Astrocyte (in vitro differentiated cells and primary cell): Measurements from ENCODE around the gene SPRED1. TPM values are rescaled to one million over a fixed set of nuclear protein-coding genes. Genes with fewer than 3 reads are reported as not detected.
A peak's percentile ranks its signal among the peaks of the same experiment; 100 is the strongest.

Experiments
- DNase-seq: peaks from one replicate; pipeline ENCODE4 v3.0.0-alpha.2; 2010; ENCODE audit warnings: low read depth
- FAIRE-seq: peaks from 2 replicates; lab custom pipeline; 2011; peaks lifted over from hg19 to GRCh38; lab: Jason Lieb, UNC
- H2AFZ ChIP-seq: 2 replicates; pipeline ENCODE4 v1.6.0; 2012; ENCODE audit warnings: low read depth, low read length, inconsistent platforms
- H3K27ac ChIP-seq: 2 replicates; pipeline ENCODE4 v1.5.1; 2011; ENCODE audit warnings: low read depth, low read length, inconsistent platforms
- H3K27me3 ChIP-seq: 2 replicates; pipeline ENCODE4 v1.6.0; 2011; ENCODE audit warnings: low read length, inconsistent platforms; ENCODE audit not compliant: insufficient read depth
- H3K36me3 ChIP-seq: 2 replicates; pipeline ENCODE4 v1.5.1; 2011; ENCODE audit warnings: low read length, inconsistent platforms; ENCODE audit not compliant: insufficient read depth
- H3K4me1 ChIP-seq: 2 replicates; pipeline ENCODE4 v1.5.1; 2011; ENCODE audit warnings: low read length, inconsistent platforms; ENCODE audit not compliant: insufficient read depth
- H3K4me2 ChIP-seq: 2 replicates; pipeline ENCODE4 v1.6.0; 2012; ENCODE audit warnings: low read length, inconsistent platforms
- H3K4me3 ChIP-seq: 2 replicates; pipeline ENCODE4 v1.5.1; 2011; ENCODE audit warnings: low read depth, mild to moderate bottlenecking, low read length, inconsistent platforms; ENCODE audit not compliant: insufficient read depth
- H3K79me2 ChIP-seq: 2 replicates; pipeline ENCODE4 v1.6.0; 2012; ENCODE audit warnings: mild to moderate bottlenecking, low read length, inconsistent platforms; ENCODE audit not compliant: insufficient read depth
- H3K9ac ChIP-seq: 2 replicates; pipeline ENCODE4 v1.6.0; 2012; ENCODE audit warnings: mild to moderate bottlenecking, low read length, inconsistent platforms
- H3K9me3 ChIP-seq: 2 replicates; pipeline ENCODE4 v1.5.1; 2012; ENCODE audit warnings: low read depth, mild to moderate bottlenecking, low read length, inconsistent platforms; ENCODE audit not compliant: insufficient read depth
- H4K20me1 ChIP-seq: 2 replicates; pipeline ENCODE4 v1.6.0; 2012; ENCODE audit warnings: low read length, inconsistent platforms; ENCODE audit not compliant: insufficient read depth
- H3K27ac Mint-ChIP-seq: one replicate; pipeline ENCODE4 v1.8.0; 2021; ENCODE audit warnings: mild to moderate bottlenecking, mixed read lengths; ENCODE audit not compliant: unreplicated experiment
- H3K27me3 Mint-ChIP-seq: one replicate; pipeline ENCODE4 v1.8.0; 2021; ENCODE audit warnings: low read depth, mixed read lengths; ENCODE audit not compliant: unreplicated experiment
- H3K36me3 Mint-ChIP-seq: one replicate; pipeline ENCODE4 v1.8.0; 2021; ENCODE audit warnings: low read depth, mixed read lengths; ENCODE audit not compliant: unreplicated experiment
- H3K4me1 Mint-ChIP-seq: one replicate; pipeline ENCODE4 v1.8.0; 2021; ENCODE audit warnings: low read depth, mixed read lengths; ENCODE audit not compliant: unreplicated experiment
- H3K4me3 Mint-ChIP-seq: one replicate; pipeline ENCODE4 v1.8.0; 2021; ENCODE audit warnings: mild to moderate bottlenecking, moderate library complexity, mixed read lengths; ENCODE audit not compliant: unreplicated experiment
- H3K9me3 Mint-ChIP-seq: one replicate; pipeline ENCODE4 v1.8.0; 2021; ENCODE audit warnings: mild to moderate bottlenecking, mixed read lengths; ENCODE audit not compliant: unreplicated experiment
- EZH2 ChIP-seq: IDR thresholded peaks from 2 replicates; pipeline ENCODE4 v1.6.1; 2012; ENCODE audit warnings: mild to moderate bottlenecking, low read length, inconsistent platforms; ENCODE audit not compliant: insufficient read depth
- total RNA-seq: library from RNA; stranded (reverse); gene quantifications from 2 replicates; pipeline ENCODE4 v1.2.1, GENCODE V29; 2021
- TF ChIP-seq, protein P1 (sequence below): IDR thresholded peaks from 2 replicates; pipeline ENCODE4 v1.5.1; 2011; ENCODE audit warnings: low read depth, mild to moderate bottlenecking, inconsistent platforms, low read length, moderate library complexity; ENCODE audit not compliant: insufficient read depth

The SPRED1 gene
- total RNA-seq, 1 donor from 2014 or later = 31.7 TPM

GRCh38 chr15:38401106-38401505 lies 148.5 kb downstream of the SPRED1 start:
- Histone ChIP-seq H3K4me2 (peak overlapping the region; percentile 63), H3K27me3 (no peaks in the 10 kb centered on the region), H3K4me3 (no peak overlapping the region), H3K9me3 (no peaks in the 10 kb centered on the region), H3K4me1 (peaks cover 27% of the 10 kb centered on the region), H3K27ac (no peak overlapping the region), H4K20me1 (no peaks in the 10 kb centered on the region), H3K36me3 (no peaks in the 10 kb centered on the region), H3K9ac (peak overlapping the region; percentile 0), H3K79me2 (no peaks in the 10 kb centered on the region), H2AFZ (no peak overlapping the region)
- Mint-ChIP-seq H3K27me3 (no peaks in the 10 kb centered on the region), H3K27ac (peak overlapping the region; percentile 75), H3K4me3 (no peak overlapping the region), H3K4me1 (peaks cover 34% of the 10 kb centered on the region), H3K9me3 (peaks cover 4% of the 10 kb centered on the region), H3K36me3 (no peaks in the 10 kb centered on the region)
- peak; percentile 52 for DNase-seq
- peak; percentile 73 for FAIRE-seq
- TF ChIP-seq EZH2 = no peak
- TF ChIP-seq, protein P1, sequence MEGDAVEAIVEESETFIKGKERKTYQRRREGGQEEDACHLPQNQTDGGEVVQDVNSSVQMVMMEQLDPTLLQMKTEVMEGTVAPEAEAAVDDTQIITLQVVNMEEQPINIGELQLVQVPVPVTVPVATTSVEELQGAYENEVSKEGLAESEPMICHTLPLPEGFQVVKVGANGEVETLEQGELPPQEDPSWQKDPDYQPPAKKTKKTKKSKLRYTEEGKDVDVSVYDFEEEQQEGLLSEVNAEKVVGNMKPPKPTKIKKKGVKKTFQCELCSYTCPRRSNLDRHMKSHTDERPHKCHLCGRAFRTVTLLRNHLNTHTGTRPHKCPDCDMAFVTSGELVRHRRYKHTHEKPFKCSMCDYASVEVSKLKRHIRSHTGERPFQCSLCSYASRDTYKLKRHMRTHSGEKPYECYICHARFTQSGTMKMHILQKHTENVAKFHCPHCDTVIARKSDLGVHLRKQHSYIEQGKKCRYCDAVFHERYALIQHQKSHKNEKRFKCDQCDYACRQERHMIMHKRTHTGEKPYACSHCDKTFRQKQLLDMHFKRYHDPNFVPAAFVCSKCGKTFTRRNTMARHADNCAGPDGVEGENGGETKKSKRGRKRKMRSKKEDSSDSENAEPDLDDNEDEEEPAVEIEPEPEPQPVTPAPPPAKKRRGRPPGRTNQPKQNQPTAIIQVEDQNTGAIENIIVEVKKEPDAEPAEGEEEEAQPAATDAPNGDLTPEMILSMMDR = no peak

- H3K36me3 Mint-ChIP-seq = no peaks in the 10 kb centered on the region
Measured at GRCh38 chr15:38401701-38402100, 149.1 kb downstream of the SPRED1 start.

GRCh38 chr15:38406436-38406835 lies 153.8 kb downstream of the SPRED1 start:
- Mint-ChIP-seq H3K27me3 (no peaks in the 10 kb centered on the region), H3K36me3 (no peaks in the 10 kb centered on the region), H3K9me3 (peaks cover 4% of the 10 kb centered on the region), H3K4me1 (peaks cover 7% of the 10 kb centered on the region), H3K27ac (no peak overlapping the region), H3K4me3 (no peak overlapping the region)
- Histone ChIP-seq H3K79me2 (no peaks in the 10 kb centered on the region), H3K36me3 (no peaks in the 10 kb centered on the region), H3K27me3 (no peaks in the 10 kb centered on the region), H4K20me1 (no peaks in the 10 kb centered on the region), H3K9ac (no peak overlapping the region), H3K4me3 (no peak overlapping the region), H3K9me3 (no peaks in the 10 kb centered on the region), H2AFZ (no peak overlapping the region), H3K4me2 (peak overlapping the region; percentile 46), H3K4me1 (peaks cover 3% of the 10 kb centered on the region), H3K27ac (no peak overlapping the region)
- DNase-seq (peak; percentile 41), FAIRE-seq (peak; percentile 20)
- no peak for TF ChIP-seq EZH2
- TF ChIP-seq, protein P1 = no peak

More at GRCh38 chr15:38401701-38402100, 149.1 kb downstream of the SPRED1 start:
- Histone ChIP-seq H3K27ac (no peak overlapping the region), H3K4me1 (peaks cover 27% of the 10 kb centered on the region), H2AFZ (no peak overlapping the region), H4K20me1 (no peaks in the 10 kb centered on the region), H3K4me2 (peak overlapping the region; percentile 63), H3K4me3 (no peak overlapping the region), H3K27me3 (no peaks in the 10 kb centered on the region), H3K9me3 (no peaks in the 10 kb centered on the region), H3K36me3 (no peaks in the 10 kb centered on the region), H3K79me2 (no peaks in the 10 kb centered on the region), H3K9ac (peak overlapping the region; percentile 0)
- Mint-ChIP-seq H3K27me3 (no peaks in the 10 kb centered on the region), H3K27ac (no peak overlapping the region), H3K4me3 (no peak overlapping the region), H3K4me1 (peaks cover 34% of the 10 kb centered on the region), H3K9me3 (peaks cover 4% of the 10 kb centered on the region)
- TF ChIP-seq, protein P1 = no peak
- no peak for TF ChIP-seq EZH2
- FAIRE-seq = no peak
- no peak for DNase-seq

Other genes starting within 250 kb of the SPRED1 start
- gene FAM98B, start 201.3 kb downstream of the SPRED1 start, total RNA-seq = 15.5 and 21.6 TPM in 2 replicates